Type B pancreatic cell (in vitro differentiated cells): ENCODE measurements around the gene MSI2. TPM values are rescaled to one million over a fixed set of nuclear protein-coding genes. Genes with fewer than 3 reads are reported as not detected.
A peak's percentile ranks its signal among the peaks of the same experiment; 100 is the strongest.

Experiments used
- DNase-seq: peaks from one replicate; pipeline ENCODE4 v3.0.0; 2021; ENCODE audit warnings: mixed read lengths; ENCODE audit not compliant: unreplicated experiment; ENCODE audit errors: extremely low spot score
- H3K27ac Mint-ChIP-seq: 2 replicates; pipeline ENCODE4 v1.8.0; 2021; ENCODE audit warnings: mild to moderate bottlenecking, mixed read lengths
- H3K27me3 Mint-ChIP-seq: 2 replicates; pipeline ENCODE4 v1.8.0; 2021; ENCODE audit warnings: mixed read lengths
- H3K36me3 Mint-ChIP-seq: 2 replicates; pipeline ENCODE4 v1.8.0; 2021; ENCODE audit warnings: mixed read lengths
- H3K4me1 Mint-ChIP-seq: one replicate; pipeline ENCODE4 v1.8.0; 2021; ENCODE audit warnings: mixed read lengths; ENCODE audit not compliant: unreplicated experiment
- H3K4me3 Mint-ChIP-seq: 2 replicates; pipeline ENCODE4 v1.8.0; 2021; ENCODE audit warnings: mild to moderate bottlenecking, mixed read lengths
- H3K9me3 Mint-ChIP-seq: 2 replicates; pipeline ENCODE4 v1.8.0; 2021; ENCODE audit warnings: mixed read lengths
- CTCF ChIP-seq: fragments of 200-600 bp; sonication (generic); conservative IDR thresholded peaks from 2 replicates; pipeline ENCODE4 v1.5.0; 2021; ENCODE audit warnings: antibody characterized with exemption, mild to moderate bottlenecking
- total RNA-seq: library from RNA; stranded (reverse); gene quantifications from 2 replicates; pipeline ENCODE4 v1.2.1, GENCODE V29; 2021; ENCODE audit warnings: low replicate concordance

The MSI2 gene
- total RNA-seq, 1 donor from 2014 or later, result 158 TPM

- DNase-seq, result no peak
Observed at GRCh38 chr17:57290981-57291380, 34.7 kb downstream of the MSI2 start.

DNA sequence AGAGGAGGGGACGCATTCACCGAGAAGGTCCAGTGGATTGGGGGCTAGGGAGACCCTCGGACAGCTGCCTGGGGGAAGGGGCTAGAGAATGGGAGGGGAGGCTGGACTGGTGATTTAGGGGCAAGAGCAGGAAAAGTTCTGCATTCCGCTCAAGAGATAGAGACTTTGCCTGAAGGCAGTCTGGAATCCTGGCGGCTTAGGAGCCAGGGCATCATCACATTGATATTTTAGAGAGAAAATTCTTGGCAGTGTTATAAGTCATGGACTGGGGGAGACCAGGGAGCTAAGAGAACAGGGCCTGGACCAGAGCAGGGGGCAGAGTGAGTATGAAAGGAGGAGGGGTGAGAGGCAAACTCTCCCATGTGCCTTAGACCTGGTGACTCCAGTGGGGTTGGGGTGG, 35.8 kb downstream of the MSI2 start:
- Mint-ChIP-seq H3K27ac (no peak overlapping the region), H3K27me3 (no peaks in the 10 kb centered on the region), H3K9me3 (no peaks in the 10 kb centered on the region), H3K36me3 (peaks cover 29% of the 10 kb centered on the region), H3K4me3 (no peak overlapping the region), H3K4me1 (peaks cover 77% of the 10 kb centered on the region)
- DNase-seq, result no peak
- TF ChIP-seq CTCF, result no peak

More at GRCh38 chr17:57290981-57291380, 34.7 kb downstream of the MSI2 start:
- no peak for TF ChIP-seq CTCF
- Mint-ChIP-seq H3K36me3 (peaks cover 24% of the 10 kb centered on the region), H3K27me3 (no peaks in the 10 kb centered on the region), H3K4me1 (peaks cover 79% of the 10 kb centered on the region), H3K27ac (no peak overlapping the region), H3K9me3 (no peaks in the 10 kb centered on the region), H3K4me3 (no peak overlapping the region)

- H3K27me3 Mint-ChIP-seq, result no peaks in the 10 kb centered on the region
- H3K4me1 Mint-ChIP-seq, result peaks cover 67% of the 10 kb centered on the region
- no peaks in the 10 kb centered on the region for H3K9me3 Mint-ChIP-seq
- peaks cover 38% of the 10 kb centered on the region for H3K36me3 Mint-ChIP-seq
- no peak overlapping the region for H3K4me3 Mint-ChIP-seq
- TF ChIP-seq CTCF, result no peak
- peak overlapping the region; percentile 36 for H3K27ac Mint-ChIP-seq
- DNase-seq, result no peak
Observed at GRCh38 chr17:57293077-57293476, 36.8 kb downstream of the MSI2 start.

GRCh38 chr17:57294101-57294500, 37.8 kb downstream of the MSI2 start:
- TF ChIP-seq CTCF, result no peak
- H3K27me3 Mint-ChIP-seq, result no peaks in the 10 kb centered on the region
- no peak overlapping the region for H3K4me3 Mint-ChIP-seq
- H3K9me3 Mint-ChIP-seq, result no peaks in the 10 kb centered on the region
- peaks cover 59% of the 10 kb centered on the region for H3K4me1 Mint-ChIP-seq
- no peak overlapping the region for H3K27ac Mint-ChIP-seq
- no peak for DNase-seq
- H3K36me3 Mint-ChIP-seq, result peaks cover 48% of the 10 kb centered on the region

DNA sequence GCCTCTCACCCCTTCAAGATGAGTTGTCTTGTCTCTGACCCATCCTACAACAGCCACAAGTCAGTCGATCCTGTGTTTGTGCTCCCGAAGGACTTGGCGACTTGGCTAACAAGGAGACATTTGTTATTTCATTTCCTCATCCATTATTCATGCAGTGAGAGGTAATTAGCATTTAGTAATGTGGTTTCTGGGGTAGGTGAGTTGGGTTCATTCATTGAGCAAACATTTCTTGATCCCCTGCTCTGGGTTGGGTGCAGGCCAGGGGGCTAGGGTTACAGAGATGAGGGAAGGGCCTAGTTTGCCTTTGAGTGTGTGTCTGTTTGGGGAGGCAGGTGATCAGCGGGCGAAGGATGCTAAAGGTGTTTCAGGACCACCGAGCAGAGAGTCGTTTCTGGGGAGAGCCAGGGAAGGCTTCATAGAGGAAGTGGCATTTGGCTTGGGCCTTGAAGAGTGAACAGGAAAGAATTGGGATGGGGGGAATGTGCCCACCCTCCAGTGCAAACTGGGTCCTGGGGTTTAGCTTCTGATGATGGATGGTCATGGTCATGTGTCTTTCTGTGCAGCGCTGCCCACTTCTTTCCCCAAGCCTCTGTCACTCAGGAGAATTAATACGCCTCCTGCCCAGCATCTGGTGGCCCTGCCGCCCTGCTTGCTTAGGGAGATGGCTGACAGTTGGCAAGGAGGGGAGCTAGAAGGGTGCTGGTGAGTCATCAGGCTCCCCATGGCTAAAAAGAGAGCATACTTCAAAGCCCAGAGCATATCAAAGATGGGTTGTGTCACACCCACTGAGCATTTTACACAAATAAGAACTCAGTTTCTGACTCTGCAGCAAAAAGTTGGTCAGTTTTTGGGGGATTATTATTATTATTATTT, 38.5 kb downstream of the MSI2 start:
- Mint-ChIP-seq H3K27ac (peak overlapping the region; percentile 57), H3K36me3 (peaks cover 47% of the 10 kb centered on the region)

More for the DNA sequence above, 38.5 kb downstream of the MSI2 start:
- Mint-ChIP-seq H3K4me3 (peak overlapping the region; percentile 30), H3K4me1 (peaks cover 53% of the 10 kb centered on the region), H3K9me3 (no peaks in the 10 kb centered on the region), H3K27me3 (no peaks in the 10 kb centered on the region)
- no peak for TF ChIP-seq CTCF
- DNase-seq, result no peak
